HepG2 (cell line): ENCODE results near the gene NCOA4. TPM values are rescaled to one million over a fixed set of nuclear protein-coding genes. Genes with fewer than 3 reads are reported as not detected.

Experiments
- BCL3 ChIP-seq: sonication (generic); formaldehyde crosslinking; IDR thresholded peaks from 2 replicates; pipeline ENCODE4 v1.5.1; 2020; ENCODE audit warnings: mild to moderate bottlenecking, missing genetic modification reagents, moderate library complexity
- CBX2 ChIP-seq, 2 experiments: fragments of 200-600 bp in 1 of 2; sonication (generic); formaldehyde crosslinking in 1 of 2; IDR thresholded peaks; 2 replicates each; pipeline versions ENCODE4 v1.7.0 to v1.8.1; 2018 to 2022; ENCODE audit warnings: low read depth in 2 of 2, low read length in 1 of 2, mild to moderate bottlenecking in 1 of 2, missing genetic modification reagents in 1 of 2
- CCAR2 ChIP-seq: fragments of 200-400 bp; formaldehyde crosslinking; optimal IDR thresholded peaks from 2 replicates; pipeline ENCODE3; 2018; ENCODE audit warnings: low read depth, mild to moderate bottlenecking, low read length, moderate library complexity
- GFI1 ChIP-seq: sonication (generic); formaldehyde crosslinking; IDR thresholded peaks from 2 replicates; pipeline ENCODE4 v1.5.0; 2020; ENCODE audit warnings: missing genetic modification reagents, mild to moderate bottlenecking, borderline replicate concordance
- KLF6 ChIP-seq: IDR thresholded peaks from 2 replicates; pipeline ENCODE4 v1.8.0; 2016; ENCODE audit warnings: missing biosample characterization, missing genetic modification reagents
- MATR3 ChIP-seq: sonication (generic); formaldehyde crosslinking; IDR thresholded peaks from 2 replicates; pipeline ENCODE4 v1.4.0; 2020; ENCODE audit warnings: missing genetic modification reagents
- MNT ChIP-seq: fragments of 450-650 bp; IDR thresholded peaks from 2 replicates; pipeline ENCODE4 v1.6.1; 2016
- REPIN1 ChIP-seq: sonication (generic); formaldehyde crosslinking; IDR thresholded peaks from 2 replicates; pipeline ENCODE4 v1.8.0; 2022; ENCODE audit warnings: missing genetic modification reagents, low read depth, mild to moderate bottlenecking, borderline replicate concordance
- SIX1 ChIP-seq: sonication (generic); formaldehyde crosslinking; IDR thresholded peaks from 2 replicates; pipeline ENCODE4 v1.4.0; 2020; ENCODE audit warnings: missing genetic modification reagents, borderline replicate concordance
- TBX2 ChIP-seq: sonication (generic); formaldehyde crosslinking; IDR thresholded peaks from 2 replicates; pipeline ENCODE4 v1.5.0; 2020; ENCODE audit warnings: missing genetic modification reagents, mild to moderate bottlenecking, borderline replicate concordance
- TEF ChIP-seq: sonication (generic); formaldehyde crosslinking; IDR thresholded peaks from 2 replicates; pipeline ENCODE4 v1.5.0; 2020; ENCODE audit warnings: missing genetic modification reagents
- ZKSCAN8 ChIP-seq: IDR thresholded peaks from 2 replicates; pipeline ENCODE4 v1.6.1; 2016; ENCODE audit warnings: borderline replicate concordance, missing genetic modification reagents, missing compliant biosample characterization
- ZNF263 ChIP-seq: sonication (generic); formaldehyde crosslinking; IDR thresholded peaks from 2 replicates; pipeline ENCODE4 v1.4.0; 2020; ENCODE audit warnings: missing genetic modification reagents
- ZNF672 ChIP-seq: sonication (generic); formaldehyde crosslinking; IDR thresholded peaks from 2 replicates; pipeline ENCODE4 v1.8.1; 2022; ENCODE audit warnings: missing genetic modification reagents
- ZNF768 ChIP-seq: sonication (generic); formaldehyde crosslinking; IDR thresholded peaks from 2 replicates; pipeline ENCODE4 v1.4.0; 2020; ENCODE audit warnings: missing genetic modification reagents
- ZNF879 ChIP-seq: sonication (generic); formaldehyde crosslinking; IDR thresholded peaks from 2 replicates; pipeline ENCODE4 v1.8.1; 2023; ENCODE audit warnings: missing genetic modification reagents
- ZSCAN9 ChIP-seq: IDR thresholded peaks from 2 replicates; pipeline ENCODE4 v1.6.1; 2016; ENCODE audit warnings: borderline replicate concordance
- polyA plus RNA-seq, 8 experiments: library from polyadenylated mRNA; depleted of rRNA in 3 of 8; stranded (reverse) in 7 of 8; unstranded in 1 of 8; fragments of >200 nt; fragmentation: Illumina TruSeq in 4 of 8; extraction: Trizol in 4 of 8; gene quantifications; 2 replicates each; pipeline versions ENCODE4 v1.2.1 to v1.2.3, GENCODE V29; 2011 to 2016; ENCODE audit warnings: low read depth in 4 of 8, missing spikeins in 1 of 8, mixed read lengths in 1 of 8; ENCODE audit not compliant: insufficient read depth in 1 of 8
- total RNA-seq, 5 experiments: library from RNA; depleted of rRNA; stranded (reverse); fragments of >200 nt; fragmentation: Illumina TruSeq; extraction: Trizol; gene quantifications; 2 replicates each; pipeline ENCODE4 v1.2.3, GENCODE V29; 2016; ENCODE audit warnings: low read depth in 1 of 5
- TF ChIP-seq, protein P1 (sequence below): sonication (generic); formaldehyde crosslinking; IDR thresholded peaks from 2 replicates; pipeline ENCODE4 v1.4.0; 2020; ENCODE audit warnings: mild to moderate bottlenecking, missing genetic modification reagents
- TF ChIP-seq, protein P2 (sequence below): sonication (generic); formaldehyde crosslinking; IDR thresholded peaks from 2 replicates; pipeline ENCODE4 v1.5.1; 2020; ENCODE audit warnings: missing genetic modification reagents, mild to moderate bottlenecking, borderline replicate concordance

The NCOA4 gene
- total and polyA plus RNA-seq, 2 of the 13 experiments (the other 11 are each of a cell fraction or from before 2014, with no cell fraction given), result 306 to 400 TPM

GRCh38 chr10:46052057-46052790, 21.8 kb upstream of the NCOA4 start (continued):
- TF ChIP-seq MNT (no peak), ZKSCAN8 (peak; percentile 41; the same call in 1 of the 2 replicates), BCL3 (no peak), ZNF263 (no peak), TEF (CRISPR knock-in tag) (no peak), CBX2 (IDR thresholded peaks at IDR 0.05; ENCODE audit: low read depth, low read length) (no peak), CBX2 (CRISPR knock-in tag; IDR thresholded peaks at IDR 0.05; ENCODE audit: low read depth) (no peak), KLF6 (CRISPR knock-in tag) (no peak), ZNF672 (CRISPR knock-in tag) (no peak), SIX1 (CRISPR knock-in tag) (peak; percentile 83), CCAR2 (no peak), ZNF879 (CRISPR knock-in tag) (no peak), MATR3 (no peak), GFI1 (CRISPR knock-in tag) (peak; percentile 90), TBX2 (peak; percentile 99), ZSCAN9 (CRISPR knock-in tag) (peak; percentile 70; the same call in 1 of the 2 replicates), REPIN1 (peak; percentile 74; the same call in 1 of the 2 replicates), ZNF768 (CRISPR knock-in tag) (no peak)
- TF ChIP-seq, protein P1, sequence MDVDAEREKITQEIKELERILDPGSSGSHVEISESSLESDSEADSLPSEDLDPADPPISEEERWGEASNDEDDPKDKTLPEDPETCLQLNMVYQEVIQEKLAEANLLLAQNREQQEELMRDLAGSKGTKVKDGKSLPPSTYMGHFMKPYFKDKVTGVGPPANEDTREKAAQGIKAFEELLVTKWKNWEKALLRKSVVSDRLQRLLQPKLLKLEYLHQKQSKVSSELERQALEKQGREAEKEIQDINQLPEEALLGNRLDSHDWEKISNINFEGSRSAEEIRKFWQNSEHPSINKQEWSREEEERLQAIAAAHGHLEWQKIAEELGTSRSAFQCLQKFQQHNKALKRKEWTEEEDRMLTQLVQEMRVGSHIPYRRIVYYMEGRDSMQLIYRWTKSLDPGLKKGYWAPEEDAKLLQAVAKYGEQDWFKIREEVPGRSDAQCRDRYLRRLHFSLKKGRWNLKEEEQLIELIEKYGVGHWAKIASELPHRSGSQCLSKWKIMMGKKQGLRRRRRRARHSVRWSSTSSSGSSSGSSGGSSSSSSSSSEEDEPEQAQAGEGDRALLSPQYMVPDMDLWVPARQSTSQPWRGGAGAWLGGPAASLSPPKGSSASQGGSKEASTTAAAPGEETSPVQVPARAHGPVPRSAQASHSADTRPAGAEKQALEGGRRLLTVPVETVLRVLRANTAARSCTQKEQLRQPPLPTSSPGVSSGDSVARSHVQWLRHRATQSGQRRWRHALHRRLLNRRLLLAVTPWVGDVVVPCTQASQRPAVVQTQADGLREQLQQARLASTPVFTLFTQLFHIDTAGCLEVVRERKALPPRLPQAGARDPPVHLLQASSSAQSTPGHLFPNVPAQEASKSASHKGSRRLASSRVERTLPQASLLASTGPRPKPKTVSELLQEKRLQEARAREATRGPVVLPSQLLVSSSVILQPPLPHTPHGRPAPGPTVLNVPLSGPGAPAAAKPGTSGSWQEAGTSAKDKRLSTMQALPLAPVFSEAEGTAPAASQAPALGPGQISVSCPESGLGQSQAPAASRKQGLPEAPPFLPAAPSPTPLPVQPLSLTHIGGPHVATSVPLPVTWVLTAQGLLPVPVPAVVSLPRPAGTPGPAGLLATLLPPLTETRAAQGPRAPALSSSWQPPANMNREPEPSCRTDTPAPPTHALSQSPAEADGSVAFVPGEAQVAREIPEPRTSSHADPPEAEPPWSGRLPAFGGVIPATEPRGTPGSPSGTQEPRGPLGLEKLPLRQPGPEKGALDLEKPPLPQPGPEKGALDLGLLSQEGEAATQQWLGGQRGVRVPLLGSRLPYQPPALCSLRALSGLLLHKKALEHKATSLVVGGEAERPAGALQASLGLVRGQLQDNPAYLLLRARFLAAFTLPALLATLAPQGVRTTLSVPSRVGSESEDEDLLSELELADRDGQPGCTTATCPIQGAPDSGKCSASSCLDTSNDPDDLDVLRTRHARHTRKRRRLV (CRISPR knock-in tag), result 0 out of 2 replicates have a peak, but pooled peaks have one; percentile 66
- TF ChIP-seq, protein P2, sequence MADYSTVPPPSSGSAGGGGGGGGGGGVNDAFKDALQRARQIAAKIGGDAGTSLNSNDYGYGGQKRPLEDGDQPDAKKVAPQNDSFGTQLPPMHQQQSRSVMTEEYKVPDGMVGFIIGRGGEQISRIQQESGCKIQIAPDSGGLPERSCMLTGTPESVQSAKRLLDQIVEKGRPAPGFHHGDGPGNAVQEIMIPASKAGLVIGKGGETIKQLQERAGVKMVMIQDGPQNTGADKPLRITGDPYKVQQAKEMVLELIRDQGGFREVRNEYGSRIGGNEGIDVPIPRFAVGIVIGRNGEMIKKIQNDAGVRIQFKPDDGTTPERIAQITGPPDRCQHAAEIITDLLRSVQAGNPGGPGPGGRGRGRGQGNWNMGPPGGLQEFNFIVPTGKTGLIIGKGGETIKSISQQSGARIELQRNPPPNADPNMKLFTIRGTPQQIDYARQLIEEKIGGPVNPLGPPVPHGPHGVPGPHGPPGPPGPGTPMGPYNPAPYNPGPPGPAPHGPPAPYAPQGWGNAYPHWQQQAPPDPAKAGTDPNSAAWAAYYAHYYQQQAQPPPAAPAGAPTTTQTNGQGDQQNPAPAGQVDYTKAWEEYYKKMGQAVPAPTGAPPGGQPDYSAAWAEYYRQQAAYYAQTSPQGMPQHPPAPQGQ (CRISPR knock-in tag), result no peak
